Stomach smooth muscle (tissue), 2 donors: ENCODE data around the gene ZNRD2.

Experiments used
- H3K27ac ChIP-seq: one replicate; pipeline ENCODE4 v1.7.0; 2013; ENCODE audit warnings: mild to moderate bottlenecking, low read length, inconsistent platforms
- H3K27me3 ChIP-seq, 2 donors: one replicate each; pipeline ENCODE4 v1.7.0; 2013; ENCODE audit warnings: low read length in 2 of 2; ENCODE audit not compliant: insufficient read depth in 2 of 2, control insufficient read depth in 1 of 2
- H3K36me3 ChIP-seq, 2 donors: one replicate each; pipeline ENCODE4 v1.7.0; 2013; ENCODE audit warnings: low read length in 2 of 2; ENCODE audit not compliant: control insufficient read depth in 2 of 2, insufficient read depth in 2 of 2
- H3K4me1 ChIP-seq: one replicate; pipeline ENCODE4 v1.7.0; 2013; ENCODE audit warnings: low read length; ENCODE audit not compliant: control insufficient read depth, insufficient read depth
- H3K4me3 ChIP-seq, 2 donors: one replicate each; pipeline ENCODE4 v1.7.0; 2013; ENCODE audit warnings: low read length in 2 of 2
- H3K9ac ChIP-seq, 2 donors: one replicate each; pipeline ENCODE4 v1.7.0; 2013; ENCODE audit warnings: low read length in 2 of 2, mild to moderate bottlenecking in 1 of 2
- H3K9me3 ChIP-seq, 2 donors: one replicate each; pipeline ENCODE4 v1.7.0; 2013; ENCODE audit warnings: low read length in 2 of 2; ENCODE audit not compliant: control insufficient read depth in 2 of 2
- donor health status: healthy.
- donor health status: Pancreatic carcinoma.

The ZNRD2 gene

GRCh38 chr11:65549096-65549495 lies 21.2 kb upstream of the ZNRD2 start:
- Histone ChIP-seq H3K36me3 (peaks cover 16 to 33% of the 10 kb centered on the region in 2 donors), H3K4me3 (no peak overlapping the region), H3K27me3 (no peaks in the 10 kb centered on the region), H3K9ac (no peak overlapping the region), H3K9me3 (no peaks in the 10 kb centered on the region), H3K27ac (no peak overlapping the region), H3K4me1 (peaks cover 11% of the 10 kb centered on the region)

- Histone ChIP-seq H3K9ac (no peak overlapping the region), H3K27ac (no peak overlapping the region)
Measured at GRCh38 chr11:65551572-65552387, 18.5 kb upstream of the ZNRD2 start.

GRCh38 chr11:65552388-65552951 lies 17.8 kb upstream of the ZNRD2 start:
- Histone ChIP-seq H3K9ac (no peak overlapping the region), H3K36me3 (peaks cover 16 to 26% of the 10 kb centered on the region in 2 donors), H3K9me3 (no peaks in the 10 kb centered on the region), H3K4me3 (no peak overlapping the region), H3K27me3 (no peaks in the 10 kb centered on the region), H3K27ac (no peak overlapping the region), H3K4me1 (peaks cover 39% of the 10 kb centered on the region)

More at GRCh38 chr11:65551572-65552387, 18.5 kb upstream of the ZNRD2 start:
- Histone ChIP-seq H3K36me3 (peaks cover 16 to 26% of the 10 kb centered on the region in 2 donors), H3K9me3 (no peaks in the 10 kb centered on the region), H3K27me3 (no peaks in the 10 kb centered on the region), H3K4me3 (no peak overlapping the region), H3K4me1 (peaks cover 34% of the 10 kb centered on the region)

GRCh38 chr11:65553301-65554001 lies 16.8 kb upstream of the ZNRD2 start:
- Histone ChIP-seq H3K36me3 (peaks cover 15 to 25% of the 10 kb centered on the region in 2 donors), H3K4me3 (no peak overlapping the region), H3K27me3 (no peaks in the 10 kb centered on the region), H3K9ac (no peak overlapping the region), H3K27ac (no peak overlapping the region), H3K4me1 (peaks cover 40% of the 10 kb centered on the region), H3K9me3 (no peaks in the 10 kb centered on the region)

- Histone ChIP-seq H3K36me3 (peaks cover 11 to 17% of the 10 kb centered on the region in 2 donors), H3K27ac (no peak overlapping the region), H3K9me3 (no peaks in the 10 kb centered on the region), H3K9ac (peak overlapping the region in 1 of 2 donors; percentile 36), H3K27me3 (no peaks in the 10 kb centered on the region), H3K4me1 (peaks cover 48% of the 10 kb centered on the region), H3K4me3 (no peak overlapping the region)
Measured at GRCh38 chr11:65554057-65554818, 16.0 kb upstream of the ZNRD2 start.

GRCh38 chr11:65554842-65555430 lies 15.3 kb upstream of the ZNRD2 start:
- Histone ChIP-seq H3K36me3 (peaks cover 11 to 14% of the 10 kb centered on the region in 2 donors), H3K27me3 (no peaks in the 10 kb centered on the region), H3K9me3 (no peaks in the 10 kb centered on the region), H3K27ac (peak overlapping the region; percentile 55), H3K9ac (peak overlapping the region; percentile 29 to 86), H3K4me1 (peaks cover 54% of the 10 kb centered on the region), H3K4me3 (no peak overlapping the region)

- H3K4me3 ChIP-seq: peak overlapping the region in 1 of 2 donors; percentile 22
- H3K4me1 ChIP-seq: peaks cover 62% of the 10 kb centered on the region
- peaks cover 11 to 14% of the 10 kb centered on the region in 2 donors for H3K36me3 ChIP-seq
- H3K27ac ChIP-seq: peak overlapping the region; percentile 55
- peak overlapping the region; percentile 42 to 86 for H3K9ac ChIP-seq
- H3K9me3 ChIP-seq: no peaks in the 10 kb centered on the region
- no peaks in the 10 kb centered on the region for H3K27me3 ChIP-seq
Measured at GRCh38 chr11:65555693-65556231, 14.5 kb upstream of the ZNRD2 start.

GRCh38 chr11:65556470-65557279 lies 13.6 kb upstream of the ZNRD2 start:
- H3K36me3 ChIP-seq: peaks cover 9% of the 10 kb centered on the region in 2 donors
- peaks cover 69% of the 10 kb centered on the region for H3K4me1 ChIP-seq
- peak overlapping the region; percentile 80 to 86 for H3K9ac ChIP-seq
- H3K27me3 ChIP-seq: no peaks in the 10 kb centered on the region
- no peaks in the 10 kb centered on the region for H3K9me3 ChIP-seq
- peak overlapping the region; percentile 67 to 80 for H3K4me3 ChIP-seq
- H3K27ac ChIP-seq: peak overlapping the region; percentile 84

GRCh38 chr11:65557280-65558001 lies 12.8 kb upstream of the ZNRD2 start:
- Histone ChIP-seq H3K36me3 (peaks cover 2 to 3% of the 10 kb centered on the region in 2 donors), H3K9me3 (no peaks in the 10 kb centered on the region), H3K9ac (peak overlapping the region; percentile 80 to 86), H3K4me1 (peaks cover 62% of the 10 kb centered on the region), H3K27ac (peak overlapping the region; percentile 97), H3K4me3 (peak overlapping the region; percentile 67 to 80), H3K27me3 (no peaks in the 10 kb centered on the region)
